ENCODE results near the gene MISP. TPM values are rescaled to one million over a fixed set of nuclear protein-coding genes. Genes with fewer than 3 reads are reported as not detected.
"Not testable (repeated sequence)": the region's sequence is repeated elsewhere in the genome, so short reads cannot be mapped to it uniquely, and the experiment has no call there.

Gene MISP, protein sequence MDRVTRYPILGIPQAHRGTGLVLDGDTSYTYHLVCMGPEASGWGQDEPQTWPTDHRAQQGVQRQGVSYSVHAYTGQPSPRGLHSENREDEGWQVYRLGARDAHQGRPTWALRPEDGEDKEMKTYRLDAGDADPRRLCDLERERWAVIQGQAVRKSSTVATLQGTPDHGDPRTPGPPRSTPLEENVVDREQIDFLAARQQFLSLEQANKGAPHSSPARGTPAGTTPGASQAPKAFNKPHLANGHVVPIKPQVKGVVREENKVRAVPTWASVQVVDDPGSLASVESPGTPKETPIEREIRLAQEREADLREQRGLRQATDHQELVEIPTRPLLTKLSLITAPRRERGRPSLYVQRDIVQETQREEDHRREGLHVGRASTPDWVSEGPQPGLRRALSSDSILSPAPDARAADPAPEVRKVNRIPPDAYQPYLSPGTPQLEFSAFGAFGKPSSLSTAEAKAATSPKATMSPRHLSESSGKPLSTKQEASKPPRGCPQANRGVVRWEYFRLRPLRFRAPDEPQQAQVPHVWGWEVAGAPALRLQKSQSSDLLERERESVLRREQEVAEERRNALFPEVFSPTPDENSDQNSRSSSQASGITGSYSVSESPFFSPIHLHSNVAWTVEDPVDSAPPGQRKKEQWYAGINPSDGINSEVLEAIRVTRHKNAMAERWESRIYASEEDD
- 1.5 and 2.0 TPM in 2 replicates for total RNA-seq (2014; rRNA removed; shearing (Covaris generic))

DNA sequence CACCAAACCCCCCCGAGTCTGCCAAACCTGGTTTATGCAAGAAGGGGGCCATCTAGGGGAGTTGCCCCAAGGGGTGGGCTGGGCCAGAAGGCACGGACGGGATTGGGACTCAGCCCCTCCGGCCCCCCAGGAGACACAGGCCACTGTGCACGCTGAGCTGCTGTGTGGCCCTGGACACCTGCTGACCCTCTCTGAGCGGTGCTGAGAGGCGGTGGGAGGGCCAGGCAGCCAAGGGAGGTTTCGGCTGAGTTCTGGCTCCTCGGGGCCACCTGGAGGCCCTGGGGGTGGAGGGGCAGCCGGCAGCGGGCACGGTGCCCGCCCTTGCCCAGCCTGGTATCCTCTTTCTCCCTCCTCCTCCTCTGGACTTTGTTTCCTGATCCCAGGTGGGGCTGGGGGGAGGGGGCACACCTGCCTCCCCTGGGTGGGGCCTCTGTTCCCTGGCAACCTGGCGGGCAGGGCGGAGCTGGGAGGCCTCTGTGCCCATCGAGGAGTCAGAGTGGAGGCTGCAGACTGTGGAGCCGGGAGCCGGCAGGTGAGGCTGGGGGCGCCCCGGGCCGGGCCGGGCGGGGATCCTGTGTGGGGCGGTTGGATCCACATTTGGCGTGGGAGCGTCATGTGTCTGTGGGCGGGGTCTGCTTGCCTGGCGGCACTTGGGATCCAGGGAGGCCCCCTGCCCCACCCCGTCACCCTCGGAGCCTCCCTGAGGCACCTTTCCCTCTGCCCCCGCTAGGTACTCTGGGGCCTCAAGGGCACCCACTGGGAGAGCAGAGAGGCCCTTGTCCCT, at the start of gene MISP:
Gene MISP (plus strand): TSS at position 473 of the 784 bp plus-strand sequence. CDS start 5,835 bp downstream, outside the sequence.
- no peak for DNase-seq (ENCODE audit: low read depth)

DNA sequence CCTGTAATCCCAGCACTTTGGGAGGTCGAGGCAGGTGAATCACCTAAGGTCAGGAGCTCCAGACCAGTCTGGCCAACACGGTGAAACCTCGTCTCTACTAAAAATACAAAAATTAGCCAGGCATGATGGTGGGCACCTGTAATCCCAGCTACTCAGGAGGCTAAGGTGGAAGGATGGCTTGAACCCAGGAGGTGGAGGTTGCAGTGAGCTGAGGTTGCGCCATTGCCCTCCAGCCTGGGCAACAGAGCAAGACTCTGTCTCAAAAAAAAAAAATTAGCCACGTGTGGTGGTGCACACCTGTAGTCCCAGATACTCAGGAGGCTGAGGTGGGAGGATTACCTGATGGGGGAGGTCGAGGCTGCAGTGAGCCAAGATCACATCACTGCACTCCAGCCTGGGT, 48.1 kb upstream of the MISP start:
- DNase-seq (ENCODE audit: low read depth) = not testable (repeated sequence)

DNA sequence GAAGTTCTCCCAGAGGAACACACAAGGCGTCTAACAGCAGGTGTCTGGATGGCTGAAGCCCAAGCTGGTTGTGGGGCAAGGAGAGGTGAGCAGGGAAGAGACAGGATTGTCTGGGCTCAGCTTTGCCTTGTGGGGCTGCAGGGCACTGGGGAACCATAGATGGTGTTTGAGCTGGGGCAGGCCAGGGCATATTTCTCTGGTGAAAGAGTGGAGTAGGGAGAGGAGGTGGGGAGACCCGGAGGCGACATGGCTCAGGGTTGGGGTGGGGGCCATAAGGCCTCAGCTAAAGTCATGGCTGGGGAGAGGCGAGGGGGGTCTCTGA, 47.6 kb upstream of the MISP start:
- DNase-seq (ENCODE audit: low read depth) = no peak

DNA sequence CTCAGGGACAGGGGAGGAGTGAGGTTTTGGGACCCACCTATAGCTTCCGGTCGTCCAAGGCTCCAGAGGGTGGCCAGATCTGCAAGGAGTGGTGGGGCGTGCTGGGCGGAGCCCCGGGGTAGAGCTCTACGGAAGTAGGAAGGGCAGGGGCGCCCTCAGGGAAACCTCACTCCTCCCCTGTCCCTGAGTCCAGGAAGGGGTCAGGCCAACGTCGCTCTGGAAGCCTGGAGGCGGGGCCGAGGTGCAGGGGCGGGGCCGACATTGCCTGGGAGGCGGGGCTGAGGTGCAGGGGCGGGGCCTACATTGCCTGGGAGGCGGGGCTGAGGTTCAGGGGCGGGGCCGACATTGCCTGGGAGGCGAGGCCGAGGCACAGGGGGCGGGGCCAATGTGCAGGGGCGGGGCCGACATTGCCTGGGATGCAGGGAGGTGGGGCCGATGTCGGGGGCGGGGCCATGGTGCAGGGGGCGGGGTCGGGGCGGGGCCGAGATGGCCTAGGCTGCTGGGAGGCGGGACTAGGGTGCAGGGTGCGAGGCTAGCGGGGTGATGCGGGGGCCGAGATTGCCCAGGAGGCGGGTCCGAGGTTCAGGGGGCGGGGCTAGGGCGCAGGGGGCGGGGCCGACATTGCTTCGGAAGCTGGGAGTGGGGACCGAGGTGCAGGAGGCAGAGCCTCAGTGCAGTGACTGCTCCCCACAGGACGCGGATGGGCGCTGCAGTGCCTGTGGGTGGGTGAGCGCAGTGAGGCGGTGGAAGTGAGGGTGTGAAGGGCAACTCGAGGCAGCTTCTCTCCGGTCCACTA, 47.1 kb upstream of the MISP start:
- peak; percentile 72 for DNase-seq (ENCODE audit: low read depth)

DNA sequence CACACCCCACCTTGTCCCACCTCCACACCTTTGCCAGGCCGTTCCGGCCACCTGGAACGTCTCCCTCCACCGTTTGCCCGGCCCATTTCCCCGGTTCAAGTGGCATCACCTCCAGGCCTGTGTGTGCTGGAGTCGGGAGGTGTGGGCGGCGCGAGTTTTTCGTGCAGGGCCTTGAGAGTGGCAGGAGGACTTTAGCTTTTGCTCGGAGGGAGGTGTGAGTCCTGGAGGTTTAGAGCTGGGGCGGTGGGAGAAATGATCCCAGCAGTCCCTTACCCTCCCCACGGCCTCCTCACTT, 46.5 kb upstream of the MISP start:
- DNase-seq (ENCODE audit: low read depth) = no peak

DNA sequence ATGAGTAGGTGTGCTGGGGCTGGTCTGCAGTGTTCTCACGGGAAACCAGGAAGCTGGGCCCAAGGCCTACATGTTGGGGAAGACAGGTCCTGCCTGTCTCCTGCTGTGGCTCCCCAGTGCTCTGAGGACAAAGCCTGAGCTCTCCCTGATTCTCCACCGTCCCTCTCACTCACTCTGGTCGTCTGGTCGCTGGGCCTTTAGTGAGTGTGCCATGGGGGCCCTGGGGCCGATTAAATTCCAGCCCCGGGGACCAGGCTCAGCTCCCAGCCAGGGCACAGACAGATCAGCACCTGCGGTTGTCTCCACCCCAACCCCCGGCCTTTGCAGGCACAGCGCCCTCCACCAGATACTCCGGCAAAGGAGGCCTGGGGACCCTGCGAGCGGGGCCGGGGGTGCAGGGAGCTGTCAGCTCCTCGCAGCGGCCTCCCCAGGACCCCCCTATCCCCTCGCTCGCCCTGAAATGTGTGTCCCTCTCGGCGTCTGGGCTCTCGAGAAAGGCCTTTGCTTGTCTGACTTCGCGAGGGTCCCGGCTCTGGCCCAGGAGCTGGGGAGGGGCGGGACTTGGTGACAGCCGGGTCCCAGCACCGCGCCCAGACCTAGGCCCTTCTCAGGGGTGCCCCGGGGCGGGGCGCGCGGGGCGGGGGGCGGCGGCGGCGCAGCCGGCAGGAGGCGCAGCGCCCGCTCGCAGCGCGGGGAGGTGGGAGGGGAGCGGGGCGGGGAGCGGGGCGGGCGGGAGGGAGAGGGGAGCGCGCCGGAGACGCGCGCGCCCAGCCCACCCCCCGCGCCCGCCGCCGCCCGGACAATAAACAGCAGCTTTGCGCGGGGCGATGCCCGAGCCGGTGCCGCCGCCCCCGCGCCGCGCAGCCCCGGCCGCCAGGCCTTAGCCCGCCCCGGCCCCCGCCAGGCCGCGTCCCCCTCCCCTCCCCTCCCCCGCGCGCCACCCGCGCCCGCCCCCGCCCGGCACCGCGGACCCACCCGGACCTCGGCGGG, 42.5 kb upstream of the MISP start, which contains the start of gene PALM:
Gene PALM (plus strand): TSS at position 782 of the 990 bp plus-strand sequence. CDS start 212 bp downstream, outside the sequence.
- DNase-seq (ENCODE audit: low read depth) = no peak

DNA sequence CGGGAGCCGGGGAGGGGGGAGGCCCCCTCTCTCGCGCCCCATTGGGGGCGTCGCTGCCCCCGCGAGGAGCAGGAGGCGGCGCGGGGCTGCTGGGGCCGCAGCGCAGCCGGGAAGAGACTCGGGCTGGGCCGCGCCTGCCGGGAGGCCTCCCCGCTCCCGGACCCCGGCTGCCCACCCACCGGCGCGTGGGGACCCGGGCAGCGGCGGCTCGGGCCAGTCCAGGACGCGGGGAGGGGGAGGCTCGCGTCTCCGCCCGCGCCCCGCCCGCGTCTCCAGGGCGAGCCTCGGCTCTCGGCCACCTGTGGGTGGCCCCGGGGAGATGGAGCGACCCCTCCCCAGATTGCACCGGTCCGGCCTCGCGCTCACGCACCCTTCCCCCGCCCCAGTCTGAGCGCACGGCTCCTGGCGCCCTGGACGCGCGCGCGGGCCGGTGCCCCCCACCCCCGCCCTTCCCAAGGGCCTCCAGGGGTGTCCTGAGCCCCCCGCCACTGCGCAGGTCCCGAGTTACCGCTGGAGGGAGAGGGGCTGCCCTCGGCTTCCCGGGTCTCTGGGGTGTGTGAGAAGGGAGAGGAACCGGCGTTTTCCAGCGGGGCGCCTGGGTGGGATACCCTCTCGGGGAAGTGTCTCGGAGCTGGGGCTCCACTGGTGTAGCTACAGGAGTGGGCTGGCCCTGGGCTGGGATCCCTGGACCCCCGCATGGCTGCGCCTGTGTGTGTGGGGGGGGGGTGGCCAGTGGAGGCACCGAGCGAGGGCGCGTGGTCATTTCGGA, 41.5 kb upstream of the MISP start:
- DNase-seq (ENCODE audit: low read depth) = no peak

DNA sequence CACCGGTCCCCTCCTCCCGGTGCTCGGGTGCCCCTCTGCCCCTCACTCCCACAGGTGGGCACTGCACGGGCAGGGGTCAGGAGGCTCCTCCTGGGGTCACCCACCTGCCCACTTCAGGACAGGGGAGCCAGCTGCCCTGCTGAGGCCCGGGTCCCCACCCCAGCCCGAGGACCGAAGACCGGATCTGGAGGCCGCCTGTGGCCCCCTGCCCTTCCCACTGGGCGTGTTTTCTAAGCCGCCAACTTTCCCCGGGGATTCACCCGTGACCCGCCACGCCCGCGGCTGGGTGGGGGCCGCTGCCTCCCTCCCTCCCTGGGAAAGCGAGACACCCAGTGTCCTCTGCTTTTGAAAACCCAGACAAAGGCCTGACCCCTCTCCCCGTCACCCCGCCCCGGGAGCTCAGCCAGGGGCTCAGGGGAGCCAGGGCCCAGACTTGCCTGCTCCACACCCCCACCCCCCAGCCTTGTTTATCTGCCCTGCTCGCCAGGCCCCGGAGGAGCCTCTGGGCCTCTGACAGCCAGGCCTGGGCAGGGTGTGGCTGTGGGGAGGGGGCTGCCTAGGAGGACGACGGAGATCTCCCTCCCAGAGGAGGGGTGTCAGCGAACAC, 40.8 kb upstream of the MISP start:
- no peak for DNase-seq (ENCODE audit: low read depth)

DNA sequence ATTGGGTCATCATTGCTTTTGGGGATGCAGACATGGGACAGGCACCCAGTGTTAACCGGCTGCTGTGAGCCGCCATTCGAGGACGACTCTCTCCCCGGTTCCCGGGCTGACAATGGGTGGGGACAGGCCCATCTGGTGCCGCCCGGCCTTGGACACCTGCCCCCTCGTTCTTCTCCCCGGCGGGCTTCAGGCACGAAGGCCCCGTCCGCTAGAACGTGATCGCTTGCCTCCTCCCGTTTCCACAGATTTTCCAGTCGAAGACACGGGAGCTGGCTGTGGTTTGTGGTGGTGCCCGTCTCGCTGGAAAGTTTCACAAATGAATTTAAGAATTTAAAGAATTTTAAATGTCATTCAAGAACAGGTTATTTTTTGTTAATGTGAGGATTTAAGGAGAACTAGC, 40.1 kb upstream of the MISP start:
- no peak for DNase-seq (ENCODE audit: low read depth)

DNA sequence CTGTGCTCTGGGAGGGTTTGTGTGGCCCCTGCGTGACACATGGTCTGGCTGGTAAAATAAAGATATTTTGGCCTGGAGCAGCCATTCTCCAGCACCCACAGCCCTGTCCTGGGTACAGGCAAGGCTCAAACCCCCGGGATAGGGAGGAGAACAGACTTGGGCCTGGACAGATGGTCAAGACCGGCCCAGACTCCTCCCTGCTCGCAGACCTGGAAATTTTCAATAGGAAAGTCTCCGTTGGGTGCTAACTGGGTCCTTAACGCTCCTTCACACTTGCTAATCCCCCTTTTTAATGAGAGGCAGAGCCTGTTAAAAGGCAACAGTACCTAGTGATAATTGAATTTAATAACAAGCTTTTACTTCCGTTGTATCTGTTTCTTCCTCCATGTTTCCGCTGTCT, 39.7 kb upstream of the MISP start:
- no peak for DNase-seq (ENCODE audit: low read depth)

DNA sequence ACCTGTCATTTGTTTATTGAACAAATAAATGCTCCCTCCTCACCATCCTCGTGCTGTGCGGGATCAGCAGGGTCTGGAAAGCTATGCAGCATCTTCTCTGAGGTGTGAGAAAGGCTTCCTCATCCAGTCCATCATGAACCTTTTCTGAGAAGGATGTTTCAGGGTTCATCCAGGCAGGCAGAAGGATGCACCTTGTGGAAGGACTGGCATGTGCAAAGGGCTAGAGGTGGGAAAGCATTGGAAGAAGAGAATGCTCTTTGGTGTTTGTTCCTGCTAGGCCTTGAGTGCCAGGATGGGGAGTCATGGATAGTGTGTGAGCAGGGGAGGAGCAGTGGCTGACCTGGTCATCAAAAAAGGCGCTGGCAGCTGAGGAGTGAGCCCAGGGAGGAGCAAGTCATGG, 35.6 kb upstream of the MISP start:
- DNase-seq (ENCODE audit: low read depth) = no peak

DNA sequence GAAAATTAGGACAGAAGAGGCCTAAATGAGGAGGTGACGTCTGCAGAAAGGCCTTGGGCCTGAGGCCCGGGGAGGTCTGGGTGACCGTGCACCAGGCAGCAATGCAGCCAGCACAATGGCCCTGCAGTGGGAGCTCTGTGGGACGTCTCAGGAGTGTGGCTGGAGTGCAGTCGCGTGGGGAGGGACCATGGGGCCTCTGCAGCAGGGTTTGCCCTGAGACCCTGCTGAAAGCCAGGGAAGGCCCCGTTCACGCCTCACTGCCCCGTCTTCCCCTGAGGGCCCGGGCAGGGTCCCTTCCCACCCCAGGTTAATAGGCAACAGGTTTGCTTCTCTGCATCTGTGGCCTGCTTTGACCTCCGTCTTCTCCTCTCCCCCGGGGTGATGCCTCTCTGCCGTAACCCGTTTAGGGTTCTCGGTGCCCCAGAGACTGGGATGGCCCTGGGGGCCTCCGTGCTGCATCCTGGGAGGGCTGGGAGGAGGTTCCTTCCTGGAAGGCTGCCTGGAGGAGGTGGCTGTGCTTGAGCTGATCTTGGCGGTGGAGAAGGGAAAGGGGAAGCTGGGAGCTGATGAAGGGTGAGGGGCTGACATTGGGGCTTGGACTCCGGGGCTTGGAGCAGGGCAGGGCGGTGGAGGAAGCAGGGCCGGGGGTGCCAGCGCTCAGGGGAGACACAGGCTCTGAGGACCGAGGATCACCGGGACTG, 32.5 kb upstream of the MISP start:
- no peak for DNase-seq (ENCODE audit: low read depth)

DNA sequence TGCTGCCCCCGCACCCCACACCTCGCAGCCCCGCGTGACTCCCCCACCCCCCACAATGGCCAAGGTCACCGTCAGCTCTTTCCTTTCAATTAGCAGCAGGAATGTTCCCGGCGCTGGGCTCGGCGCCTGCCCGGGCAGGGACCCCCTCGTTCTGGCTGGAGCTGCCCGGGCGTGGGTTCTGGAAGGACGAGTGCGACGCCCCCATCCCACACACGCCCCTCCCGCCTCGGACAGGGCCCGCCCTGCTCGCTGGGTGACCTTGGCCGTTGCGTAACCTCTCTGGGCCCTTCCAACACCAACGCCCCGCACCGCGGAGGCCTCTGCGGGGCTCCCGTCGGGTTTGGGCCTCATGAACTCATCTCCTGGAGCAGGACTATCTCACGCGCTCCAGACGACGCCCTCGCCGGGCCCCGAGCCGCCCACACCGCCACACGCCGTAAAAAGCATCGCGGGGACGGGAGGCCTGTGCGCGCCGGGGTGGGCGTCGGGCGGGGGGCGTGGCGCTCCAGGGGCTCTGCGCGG, 31.9 kb upstream of the MISP start:
- no peak for DNase-seq (ENCODE audit: low read depth)

DNA sequence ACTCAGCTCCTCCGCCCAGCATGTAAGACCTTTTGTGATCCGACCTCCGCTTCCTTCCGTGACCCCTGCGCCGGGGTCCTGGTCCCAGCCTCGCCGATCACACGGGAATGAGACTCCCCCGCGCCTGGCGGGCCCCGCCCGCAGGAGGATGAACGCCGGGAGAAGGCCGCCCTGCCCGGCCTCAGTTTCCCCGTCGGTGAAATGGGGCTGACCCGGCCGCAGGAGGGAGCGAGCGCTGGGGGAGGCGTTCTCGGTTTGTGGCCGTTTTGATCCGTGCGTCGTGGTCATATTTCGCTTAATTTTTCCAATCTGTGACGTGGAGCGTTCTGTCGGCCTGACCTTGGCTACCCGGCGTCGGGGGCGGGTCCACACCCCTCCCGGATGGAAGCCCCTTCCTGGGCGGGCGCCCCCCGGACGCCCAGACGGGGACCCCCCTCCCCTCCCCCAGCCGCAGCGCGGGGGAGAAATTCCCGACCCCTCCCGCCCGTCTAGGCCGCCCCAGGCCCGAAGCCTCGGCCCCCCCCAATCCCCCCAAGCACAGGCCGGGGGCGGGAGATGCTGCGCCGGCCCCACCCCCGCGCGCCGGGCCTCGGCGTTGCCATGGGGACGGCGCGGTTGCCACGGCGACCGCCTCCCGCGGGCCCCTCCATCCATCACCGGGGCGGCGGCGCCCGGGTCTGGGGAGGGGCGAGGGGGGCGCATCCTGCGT, 31.1 kb upstream of the MISP start:
- no peak for DNase-seq (ENCODE audit: low read depth)

DNA sequence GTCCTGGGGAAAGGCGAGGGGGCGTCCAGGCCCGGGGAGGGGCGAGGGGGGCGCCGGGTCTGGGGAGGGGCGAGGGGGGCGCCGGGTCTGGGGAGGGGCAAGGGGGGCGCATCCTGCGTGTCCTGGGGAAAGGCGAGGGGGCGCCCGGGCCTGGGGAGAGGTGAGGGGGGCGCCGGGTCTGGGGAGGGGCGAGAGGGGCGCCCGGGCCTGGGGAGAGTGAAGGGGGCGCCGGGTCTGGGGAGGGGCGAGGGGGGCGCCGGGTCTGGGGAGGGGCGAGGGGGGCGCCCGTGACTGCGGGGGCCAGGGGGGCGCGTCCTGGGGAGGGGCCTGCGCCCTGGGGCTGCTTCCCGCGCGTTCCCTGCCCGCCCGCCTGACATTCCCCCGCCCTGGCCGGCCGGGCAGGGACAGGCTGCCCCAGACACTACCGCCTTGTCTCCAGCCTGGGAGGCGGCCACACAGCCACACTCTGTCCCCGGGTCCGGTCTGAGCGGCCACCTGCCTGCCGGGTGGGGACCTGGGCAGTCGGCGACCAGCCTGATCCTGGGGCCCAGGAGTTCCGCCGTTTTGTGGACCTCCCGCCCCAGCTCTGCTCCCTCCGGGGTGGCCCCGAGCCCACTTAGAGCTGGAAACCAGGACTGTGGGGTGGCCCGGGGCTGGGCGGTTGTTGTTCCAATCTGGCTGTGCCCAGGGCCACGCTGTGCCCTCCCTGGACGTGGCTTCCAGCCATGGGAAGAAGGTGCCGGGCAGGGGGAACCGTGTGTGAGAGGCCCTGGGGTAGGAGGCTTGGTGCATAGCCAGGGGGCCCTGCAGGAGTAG, 30.4 kb upstream of the MISP start:
- DNase-seq (ENCODE audit: low read depth) = no peak

DNA sequence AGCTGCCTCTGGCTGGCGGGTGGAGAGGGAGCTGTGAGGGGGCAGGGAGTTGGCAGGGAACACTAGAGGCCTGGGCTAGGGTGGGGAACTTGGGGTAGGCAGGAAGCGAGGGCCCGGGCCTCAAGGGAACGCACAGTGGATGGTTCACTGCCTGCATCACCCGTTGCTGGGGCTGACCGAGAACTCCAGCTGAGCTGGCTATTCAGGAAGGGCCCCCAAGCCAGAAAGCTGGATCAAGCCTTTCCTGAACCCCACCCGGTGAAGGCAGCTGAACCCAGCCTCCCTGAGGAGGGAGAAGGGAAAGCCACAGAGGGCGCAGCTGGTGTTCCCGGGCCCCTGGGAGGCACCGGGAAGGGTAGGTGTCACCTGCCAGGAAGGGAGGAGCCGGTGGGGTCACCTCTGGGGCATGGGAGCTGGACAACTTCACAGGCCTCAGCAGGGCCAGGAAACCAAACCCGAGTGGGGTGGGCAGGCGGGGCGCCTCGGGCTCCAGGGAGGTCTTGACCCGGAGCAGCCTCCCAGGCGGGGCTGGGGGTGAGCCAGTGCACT, 28.3 kb upstream of the MISP start:
- DNase-seq (ENCODE audit: low read depth) = peak; percentile 58

DNA sequence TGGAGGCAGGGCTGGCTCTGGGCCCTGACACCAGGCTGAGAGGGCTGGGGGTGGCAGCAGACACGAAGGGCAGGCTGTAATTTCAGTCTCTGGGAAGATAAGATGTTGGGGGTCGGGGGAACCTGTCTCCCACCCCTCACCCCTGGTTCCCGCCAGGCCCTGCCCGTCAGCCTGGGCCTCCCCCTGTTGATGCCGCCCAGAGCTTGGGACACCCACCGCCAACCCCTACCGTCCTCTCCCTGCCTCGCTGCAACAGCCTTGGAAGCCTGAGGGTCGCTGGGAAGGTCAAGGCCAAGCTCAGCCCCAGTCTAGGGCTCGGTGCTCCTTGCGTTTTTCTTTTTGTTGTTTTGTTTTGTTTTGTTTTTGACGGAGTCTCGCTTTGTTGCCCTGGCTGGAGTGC, 27.7 kb upstream of the MISP start:
- DNase-seq (ENCODE audit: low read depth) = no peak

Measured in Daoy (cell line).